Fibroblast of skin of left quadriceps (primary cell): ENCODE measurements around the gene GIPC3.

Experiments
- DNase-seq, 2 experiments: peaks; one replicate each; pipeline ENCODE4 v3.0.0-alpha.2; 2013; ENCODE audit warnings: low read depth in 2 of 2

The GIPC3 gene

GRCh38 chr19:3585301-3586126 is at the start of gene GIPC3:
Gene GIPC3 (plus strand): TSS chr19:3585478. CDS start chr19:3585598, 120 bp downstream.
- DNase-seq: no peak

- no peak for DNase-seq
These were observed 49.7 kb upstream of the GIPC3 start for GRCh38 chr19:3535563-3535965.

- DNase-seq: no peak
These were observed 49.3 kb upstream of the GIPC3 start for GRCh38 chr19:3535981-3536380.

GRCh38 chr19:3536429-3537100 is 48.7 kb upstream of the GIPC3 start:
- no peak for DNase-seq

GRCh38 chr19:3537101-3537437 is 48.2 kb upstream of the GIPC3 start:
- DNase-seq: no peak

GRCh38 chr19:3537438-3538240 is 47.6 kb upstream of the GIPC3 start:
- no peak for DNase-seq

- no peak for DNase-seq
These were observed 46.9 kb upstream of the GIPC3 start for GRCh38 chr19:3538258-3538929.

- no peak for DNase-seq
These were observed 46.1 kb upstream of the GIPC3 start, which contains the start of gene TEKTIP1 for GRCh38 chr19:3538965-3539755. Gene TEKTIP1 (plus strand): TSS chr19:3539174. CDS start chr19:3539178, 4 bp downstream.

GRCh38 chr19:3539756-3540118 is 45.5 kb upstream of the GIPC3 start:
- no peak for DNase-seq

GRCh38 chr19:3543150-3544057 is 41.9 kb upstream of the GIPC3 start:
- no peak for DNase-seq

GRCh38 chr19:3544058-3544376 is 41.3 kb upstream of the GIPC3 start:
- no peak for DNase-seq

- peak in 1 of 2 experiments; percentile 7 for DNase-seq
These were observed 40.3 kb upstream of the GIPC3 start for GRCh38 chr19:3544742-3545668.

- DNase-seq: no peak
These were observed 39.6 kb upstream of the GIPC3 start for GRCh38 chr19:3545669-3546034.

- no peak for DNase-seq
These were observed 39.2 kb upstream of the GIPC3 start for GRCh38 chr19:3546119-3546518.

- DNase-seq: no peak
These were observed 38.0 kb upstream of the GIPC3 start for GRCh38 chr19:3547301-3547731.

- DNase-seq: no peak
These were observed 37.5 kb upstream of the GIPC3 start for GRCh38 chr19:3547767-3548282.

GRCh38 chr19:3548606-3549005 is 36.7 kb upstream of the GIPC3 start:
- no peak for DNase-seq

GRCh38 chr19:3549816-3550215 is 35.5 kb upstream of the GIPC3 start:
- DNase-seq: no peak
